Renal pelvis (tissue), 12 donors: ENCODE results near the gene ATP2A3. TPM values are rescaled to one million over a fixed set of nuclear protein-coding genes. Genes with fewer than 3 reads are reported as not detected.

ENCODE experiments used
- DNase-seq: peaks from one replicate; pipeline ENCODE4 v3.0.0-alpha.2; 2013
- long read RNA-seq, 16 experiments: transcript quantifications; one replicate each; lab custom pipeline, GENCODE V29; 2026
- polyA plus RNA-seq, 3 donors: library from polyadenylated mRNA; unstranded; fragments of 120-200 nt; gene quantifications; one replicate each; pipeline ENCODE4 v1.2.1, GENCODE V29; 2013; ENCODE audit not compliant: insufficient read length in 3 of 3

The ATP2A3 gene
- 1 to 10 TPM; 5.4 to 7.2 (median 6.0) TPM for polyA plus RNA-seq
- long read RNA-seq, donor 1, result 0 reads
- long read RNA-seq, donor 2, result 0 reads
- long read RNA-seq, donor 3, result 0 reads
- long read RNA-seq, donor 4, result 0 reads
- long read RNA-seq, donor 5, result 0 reads
- long read RNA-seq, donor 6, result 0 reads
- long read RNA-seq, donor 7, result 0 reads
- long read RNA-seq, donor 8, result 0 reads
- long read RNA-seq, donor 9, result 0 reads
- long read RNA-seq, donor 10, result 0 reads
- long read RNA-seq, donor 11, result 0 reads
- long read RNA-seq, donor 12, partial matches to known transcripts, result 0 of 1 reads
- long read RNA-seq, donor 12, other reads (novel, unspliced or antisense), result 0 of 1 reads
- long read RNA-seq, donor 13, full-length matches to known transcripts, result 1 of 1 reads
- long read RNA-seq, donor 13, partial matches to known transcripts, result 0 of 1 reads
- long read RNA-seq, donor 13, other reads (novel, unspliced or antisense), result 0 of 1 reads
- long read RNA-seq, donor 14, result 0 reads
- long read RNA-seq, donor 15, result 0 reads
- long read RNA-seq, donor 16, partial matches to known transcripts, result 0 of 1 reads
- long read RNA-seq, donor 16, other reads (novel, unspliced or antisense), result 0 of 1 reads

DNA sequence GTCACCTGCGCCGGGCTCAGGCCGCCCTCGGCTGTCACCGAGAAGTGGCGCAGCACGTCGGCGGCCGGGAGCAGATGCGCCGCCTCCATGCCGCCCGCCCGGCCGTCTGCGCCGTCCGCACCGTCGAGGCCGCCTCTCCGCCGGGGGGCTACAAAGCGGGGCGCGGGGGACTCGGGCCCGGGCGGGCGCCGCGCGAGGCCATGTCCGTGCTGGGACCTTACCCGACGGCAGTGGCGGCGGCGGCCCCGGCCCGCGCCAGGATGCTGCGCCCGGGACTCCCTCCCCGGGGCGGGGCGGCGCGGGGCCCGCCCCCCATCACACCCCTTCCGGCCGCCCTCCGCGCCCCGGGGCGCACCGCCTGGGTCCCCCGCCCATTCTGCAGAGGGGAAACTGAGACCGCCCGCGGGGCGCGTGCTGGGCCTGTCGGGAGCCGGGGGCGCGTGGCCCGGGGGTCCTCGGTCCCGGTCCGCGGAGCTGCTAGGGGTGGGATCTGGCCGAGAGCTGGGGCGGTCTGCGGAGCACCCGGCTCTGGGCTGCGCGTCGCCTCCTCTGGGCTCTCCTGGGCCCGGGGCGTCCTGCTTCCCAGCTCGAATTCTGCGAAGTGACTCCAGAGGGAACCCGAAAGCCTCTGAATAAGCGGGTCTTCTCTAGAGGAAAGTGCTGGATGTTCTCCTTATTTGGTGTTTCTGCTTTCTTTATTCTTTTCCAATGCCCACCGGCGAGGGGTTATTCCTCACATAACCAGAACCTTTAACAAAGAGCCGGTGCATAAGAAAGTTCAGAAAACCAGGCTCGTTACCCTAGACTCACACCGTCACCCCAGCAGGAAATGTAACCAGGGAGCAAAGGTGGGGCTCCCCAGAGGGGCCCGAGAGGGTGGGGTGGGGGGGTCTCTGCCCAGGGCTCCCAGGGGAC, at the start of gene ATP2A3:
Gene ATP2A3, minus strand, starts transcription at position 235 of the 915 bp plus-strand sequence. Its CDS starts 146 bp downstream, at position 89.
- DNase-seq, result no peak

DNA sequence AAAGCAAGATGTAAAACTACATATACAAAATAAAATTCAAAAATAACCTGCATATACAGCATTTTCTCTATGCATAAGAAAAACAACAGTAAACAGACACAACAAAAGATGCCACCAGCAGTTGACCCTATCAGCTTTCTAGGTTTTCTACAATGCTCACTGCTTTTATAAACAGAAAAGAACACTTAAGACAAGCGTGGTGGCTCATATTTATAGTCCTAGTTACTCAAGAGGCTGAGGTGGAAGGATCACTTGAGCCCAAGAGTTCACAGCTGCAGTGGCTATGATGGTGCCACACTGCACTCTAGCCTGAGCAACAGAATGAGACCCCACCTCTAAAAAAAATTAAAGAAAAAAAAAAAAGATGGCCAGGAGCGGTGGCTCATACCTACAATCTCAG, 46.5 kb upstream of the ATP2A3 start:
- DNase-seq, result no peak

DNA sequence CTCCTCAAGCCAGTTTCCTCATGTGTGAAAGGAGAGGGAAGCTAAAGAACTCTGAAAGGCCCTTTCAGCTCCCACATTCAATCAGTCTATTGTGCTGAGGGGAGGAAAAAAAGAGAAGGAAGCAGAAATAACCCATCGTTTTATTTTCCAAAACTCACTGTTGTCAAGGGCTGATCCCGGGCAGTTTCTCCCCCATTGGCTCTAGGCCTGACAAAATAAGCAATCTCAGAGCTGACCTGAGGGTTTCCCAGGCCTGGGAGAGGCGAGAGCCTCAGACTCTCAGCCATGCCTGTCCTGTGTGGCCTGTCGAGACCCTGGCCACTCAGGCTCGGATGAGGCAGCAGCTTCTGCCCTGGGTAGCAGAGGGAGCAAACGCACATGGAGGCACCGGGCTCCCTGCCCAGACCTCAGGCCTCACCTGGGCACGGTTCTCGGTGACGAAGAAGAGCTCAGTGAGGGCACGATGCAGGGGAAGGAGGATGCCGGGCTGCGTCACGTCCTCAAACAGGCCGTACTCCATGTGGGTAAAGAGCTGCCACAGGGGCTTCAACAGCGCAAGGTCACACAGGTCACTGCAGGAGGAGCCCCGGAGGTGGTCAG, 45.0 kb upstream of the ATP2A3 start:
- DNase-seq, result no peak

DNA sequence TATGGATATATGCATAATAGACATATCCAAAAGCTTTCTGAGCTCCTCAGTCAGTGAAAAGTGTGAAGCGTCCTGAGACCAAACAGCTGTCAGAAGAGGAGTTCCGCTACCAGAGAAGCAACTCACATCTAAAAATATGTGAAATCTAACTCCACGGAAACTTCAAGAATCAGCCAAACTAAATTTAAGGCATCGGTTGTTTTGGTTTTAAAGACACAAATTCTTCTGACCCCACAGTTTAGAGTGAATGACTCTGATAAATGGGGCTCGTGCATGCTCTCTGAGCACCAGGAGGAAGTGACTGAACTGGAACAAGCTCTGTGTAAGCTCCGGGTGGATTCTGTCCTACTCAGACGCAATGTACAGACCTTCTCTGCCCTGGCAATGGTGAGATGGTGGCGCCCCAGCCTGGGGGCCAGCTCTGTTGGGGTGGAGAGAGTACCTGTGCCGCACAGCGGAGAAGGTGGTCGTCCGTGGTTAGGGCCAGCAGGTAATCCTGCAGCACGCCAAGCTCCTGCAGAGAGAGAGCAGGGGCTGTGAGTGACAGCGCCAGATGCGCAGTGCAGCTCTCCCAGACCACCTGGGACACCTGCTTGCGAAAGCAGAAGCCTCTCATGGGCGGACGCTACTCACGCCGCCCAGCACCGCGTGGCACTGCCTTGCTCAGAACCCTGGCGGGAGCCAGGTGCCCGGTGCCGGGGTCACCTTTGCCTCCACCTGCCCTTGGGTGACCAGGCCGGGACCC, 44.4 kb upstream of the ATP2A3 start:
- DNase-seq, result peak; percentile 60

DNA sequence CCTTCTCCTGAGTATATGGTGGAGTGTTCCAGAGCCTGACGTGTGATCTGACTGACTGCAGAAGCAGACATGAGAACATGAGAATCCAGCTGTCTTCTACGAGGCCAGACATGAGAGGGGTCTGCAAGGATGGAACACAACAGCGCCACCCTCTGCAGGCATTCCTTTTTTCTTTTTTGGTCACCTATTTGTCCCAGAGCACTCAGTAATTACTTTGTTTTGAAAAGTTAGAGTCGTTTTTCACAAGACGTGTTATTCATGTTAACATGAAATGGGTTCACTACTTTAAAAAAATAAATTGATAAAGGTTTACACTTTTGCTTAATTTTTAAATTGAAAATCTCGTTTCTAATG, 43.8 kb upstream of the ATP2A3 start:
- DNase-seq, result no peak

DNA sequence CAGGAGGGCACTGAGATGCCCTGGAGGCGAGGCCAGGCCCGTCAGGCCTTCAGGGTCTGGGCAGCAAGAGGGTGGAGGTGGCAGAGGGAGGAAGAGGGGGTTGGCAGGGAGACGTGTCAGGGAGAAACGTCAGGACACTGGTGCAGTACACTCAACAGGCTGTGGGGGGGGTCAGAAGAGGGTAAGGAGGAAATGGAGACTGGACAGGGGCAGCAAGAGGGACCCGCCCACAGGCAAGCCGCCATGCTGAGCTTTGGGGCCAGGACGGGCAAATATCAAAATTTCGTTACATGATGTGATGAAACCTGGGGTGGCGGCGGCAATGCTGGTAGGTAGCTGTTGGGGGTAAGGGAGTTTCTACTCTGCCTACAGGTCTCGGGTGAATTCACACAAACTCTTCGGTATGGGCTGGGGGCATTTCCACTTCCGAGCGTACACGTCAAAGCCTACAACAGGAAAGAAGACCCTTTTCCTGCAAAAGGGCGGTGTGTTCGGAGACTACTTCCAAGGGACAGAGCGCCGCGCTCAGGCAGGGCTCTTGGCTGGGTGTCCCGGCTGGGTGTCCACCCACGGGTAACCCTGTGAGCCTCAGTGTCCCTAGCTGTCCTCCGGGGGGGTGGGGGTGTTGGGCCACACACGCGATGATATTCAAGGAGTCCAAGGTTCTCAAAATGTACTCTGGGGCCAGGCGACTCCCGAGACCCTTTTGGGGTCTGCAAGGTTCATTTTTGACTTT, 43.3 kb upstream of the ATP2A3 start:
- DNase-seq, result no peak

DNA sequence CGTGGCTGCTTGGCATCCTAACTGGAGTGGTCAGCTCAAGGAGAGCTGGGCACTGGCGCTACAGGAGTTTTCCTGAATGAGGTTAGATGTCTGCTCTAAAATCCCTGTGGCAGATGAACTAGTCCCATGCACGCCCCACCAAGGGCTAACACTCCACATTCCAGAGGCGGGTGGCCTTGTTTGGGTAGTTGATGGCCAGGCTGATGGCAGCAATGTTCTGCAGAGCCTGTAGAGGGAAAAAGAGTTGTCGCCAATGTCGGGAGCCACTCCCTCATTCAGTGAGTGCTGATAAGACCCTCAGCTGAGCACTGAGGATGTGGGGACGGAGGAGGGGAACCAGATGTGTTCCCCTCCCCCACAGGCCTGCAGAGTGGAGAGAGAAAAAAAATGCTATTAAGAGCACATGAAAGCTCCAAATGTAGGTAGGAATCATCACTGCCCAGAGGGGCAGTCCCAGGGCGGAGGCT, 42.5 kb upstream of the ATP2A3 start:
- no peak for DNase-seq

DNA sequence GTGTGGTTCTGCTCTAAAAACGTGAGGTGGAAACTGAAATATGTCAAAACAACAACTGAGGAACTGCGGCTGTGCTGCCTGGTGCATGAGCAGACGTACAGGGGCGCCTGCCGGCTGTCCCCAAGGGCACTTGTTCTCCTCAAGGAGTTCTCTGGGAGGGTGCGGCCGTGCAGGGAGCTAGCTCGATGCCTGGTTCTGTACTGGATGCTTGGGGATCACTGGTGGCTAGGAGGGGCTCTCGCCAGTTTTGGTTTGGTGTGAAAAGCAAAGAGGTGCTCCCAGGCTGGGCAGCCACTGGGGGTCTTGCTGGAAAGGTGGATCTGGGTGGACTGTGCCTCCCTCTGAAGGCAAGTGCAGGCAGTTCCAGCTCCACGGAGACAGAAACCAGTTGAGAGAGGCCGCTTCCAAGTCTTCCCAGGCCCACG, 41.9 kb upstream of the ATP2A3 start:
- no peak for DNase-seq

DNA sequence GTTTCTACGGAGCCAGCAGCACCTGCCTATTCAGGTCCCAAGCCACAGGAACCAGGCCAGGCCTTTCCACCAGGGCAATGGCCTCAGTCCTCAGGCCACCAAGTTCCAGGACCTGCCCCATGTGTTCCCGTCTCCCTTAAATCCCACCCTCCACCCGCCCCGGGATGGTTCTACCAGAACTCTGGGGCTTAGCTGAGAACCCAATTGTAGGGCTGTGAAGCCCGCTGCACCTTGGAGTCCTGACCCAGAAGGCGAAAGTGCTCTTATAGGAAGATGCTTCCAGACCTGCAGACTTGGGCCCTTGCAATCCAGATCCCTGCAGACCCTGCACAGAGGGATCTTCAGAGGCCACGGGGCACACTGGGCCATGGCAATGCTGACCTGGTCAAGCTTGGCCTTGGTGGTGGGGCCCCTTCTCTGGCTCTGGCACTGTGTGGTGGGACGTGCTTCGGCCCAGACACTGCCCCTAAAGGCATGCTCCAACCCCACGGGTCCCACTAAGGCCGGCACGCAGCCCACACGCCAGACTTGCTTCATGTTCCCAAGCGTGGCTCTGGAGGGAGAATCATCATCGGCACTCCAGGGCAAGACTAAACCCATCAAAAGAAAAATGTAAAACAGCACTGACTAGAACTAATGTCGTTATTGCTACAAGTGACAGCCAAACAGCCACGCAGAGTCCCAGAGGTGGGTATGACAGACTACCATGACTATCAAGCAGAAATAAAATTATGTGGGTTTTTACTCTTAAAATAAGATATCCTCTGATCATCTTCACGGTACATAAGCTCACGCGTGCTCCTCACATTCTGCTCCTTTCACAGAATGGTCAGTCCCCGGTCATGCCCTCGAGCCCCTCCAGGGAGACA, 41.3 kb upstream of the ATP2A3 start:
- DNase-seq, result no peak

DNA sequence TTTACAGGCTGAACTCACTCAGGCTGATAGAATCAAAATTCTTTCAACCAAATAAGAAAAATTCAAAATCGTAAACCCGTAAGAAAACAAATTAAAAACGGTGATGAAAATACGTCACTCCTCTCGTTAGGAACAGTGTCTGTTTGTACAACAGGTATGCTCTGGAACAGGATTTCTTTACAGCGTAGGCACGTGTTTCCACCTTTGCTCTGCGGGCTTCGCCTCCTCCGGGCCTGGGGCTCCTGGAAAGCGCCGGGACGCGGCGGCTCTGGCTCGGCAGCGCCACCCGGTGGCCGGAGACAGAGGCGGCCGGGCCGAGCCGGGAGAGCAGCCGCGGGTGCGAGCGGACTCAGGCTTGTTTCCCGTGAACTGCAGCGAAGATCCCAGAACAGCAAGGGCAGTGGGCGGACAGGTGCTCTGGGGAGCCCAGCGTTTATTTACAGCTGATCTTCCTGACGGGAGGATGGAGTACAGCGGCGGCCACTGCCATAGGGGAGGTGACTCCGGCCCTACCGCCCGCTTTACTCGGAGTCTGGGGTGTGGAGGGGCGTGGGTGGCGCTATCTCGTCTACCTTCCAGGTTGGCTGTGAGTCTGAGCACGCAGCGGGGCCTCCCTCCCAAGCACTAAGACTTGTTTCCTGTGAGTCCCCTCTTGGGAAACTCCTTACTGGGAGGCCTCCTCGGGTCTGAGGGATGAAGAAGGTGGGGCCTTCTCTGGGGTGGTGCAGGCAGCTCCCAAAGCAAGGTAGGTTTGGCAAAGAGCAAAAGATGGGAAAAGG, 40.5 kb upstream of the ATP2A3 start:
- DNase-seq, result peak; percentile 58

DNA sequence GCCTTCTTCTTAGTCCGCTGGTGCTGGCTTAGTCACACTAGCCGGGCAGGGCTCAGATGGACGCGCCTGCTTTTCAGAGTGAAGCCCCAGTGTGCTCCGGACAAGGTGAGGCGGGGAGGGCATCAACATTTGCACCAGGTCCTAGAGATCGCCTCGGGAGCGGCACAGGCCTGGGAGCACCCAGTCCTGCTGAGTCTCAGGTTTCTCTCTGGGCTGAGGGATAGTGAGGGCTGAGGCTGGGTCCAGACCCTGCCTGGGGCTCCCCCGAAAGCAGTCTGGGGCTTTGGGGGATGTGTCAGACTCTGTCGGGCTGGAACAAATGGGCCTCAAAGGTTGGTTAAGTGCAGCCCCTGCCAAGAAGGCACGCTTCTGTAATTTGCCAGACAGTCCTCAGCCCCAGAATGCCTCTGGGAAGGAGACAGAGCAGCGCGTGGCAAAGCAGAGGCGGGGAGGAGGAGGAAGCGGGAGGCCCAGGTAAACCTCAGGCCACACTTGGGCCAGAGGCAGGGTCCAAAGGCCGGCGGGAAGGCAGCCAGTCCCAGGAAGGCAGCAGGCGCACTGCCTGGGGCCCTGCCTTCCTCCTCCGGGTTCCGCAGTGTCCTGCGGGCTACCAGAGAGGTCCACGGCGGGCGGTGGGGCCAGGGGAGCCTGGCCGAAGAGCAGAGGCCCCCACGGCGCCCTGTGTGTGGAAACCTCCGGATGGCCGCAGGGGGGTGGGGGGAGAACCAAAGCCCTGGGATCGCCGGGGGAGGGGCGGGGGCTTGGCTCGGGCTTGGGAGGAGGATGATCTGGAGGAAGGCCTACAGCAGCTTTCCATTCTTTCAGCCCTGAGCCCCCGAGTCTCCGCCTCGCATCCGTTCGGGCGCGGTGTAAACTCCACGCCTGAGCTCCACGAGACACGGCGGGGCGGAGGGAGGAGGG, 39.5 kb upstream of the ATP2A3 start:
- no peak for DNase-seq

DNA sequence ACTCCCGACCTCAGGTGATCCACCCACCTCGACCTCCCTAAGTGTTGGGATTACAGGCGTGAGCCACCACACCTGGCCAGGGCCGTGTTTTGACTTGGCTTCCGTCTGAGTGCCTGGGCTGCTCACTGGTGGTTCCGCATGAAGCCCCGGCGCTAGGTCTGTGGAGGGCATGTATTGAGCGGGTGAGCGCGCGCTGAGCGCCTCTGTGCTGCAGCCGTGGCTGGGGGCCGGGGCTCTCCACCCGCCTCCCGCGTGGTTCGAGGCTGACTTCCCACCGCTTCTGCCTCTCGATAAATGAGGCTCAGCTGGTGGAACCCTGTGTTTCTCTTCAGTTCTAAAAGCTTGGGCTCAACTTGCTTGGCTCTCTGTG, 38.9 kb upstream of the ATP2A3 start:
- no peak for DNase-seq

DNA sequence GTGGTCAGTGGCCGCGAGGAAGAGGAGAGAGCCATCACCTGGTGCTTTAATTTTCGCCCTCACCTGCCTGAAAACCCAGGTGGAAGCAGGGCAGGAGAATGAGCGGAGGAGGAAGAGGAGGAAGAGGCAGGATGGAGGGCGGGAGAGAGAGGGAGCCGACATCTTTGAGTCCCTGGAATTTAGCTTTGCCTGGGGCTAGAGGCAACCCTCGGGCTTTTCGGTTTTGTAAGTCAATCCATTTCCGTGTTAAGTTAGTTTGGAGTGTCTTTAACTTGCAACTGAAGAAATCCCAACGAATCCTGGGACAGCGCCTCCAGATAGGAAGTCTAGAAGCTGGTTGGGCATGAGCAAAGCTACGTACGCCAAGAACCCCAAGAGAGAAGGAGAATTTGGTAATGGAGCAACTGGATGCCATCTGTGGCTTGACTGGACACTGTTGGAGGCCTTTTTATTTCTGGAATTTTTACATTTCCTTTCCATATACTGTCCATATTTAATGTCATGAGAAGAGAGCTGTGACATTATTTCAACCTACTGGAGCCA, 36.9 kb upstream of the ATP2A3 start:
- no peak for DNase-seq

DNA sequence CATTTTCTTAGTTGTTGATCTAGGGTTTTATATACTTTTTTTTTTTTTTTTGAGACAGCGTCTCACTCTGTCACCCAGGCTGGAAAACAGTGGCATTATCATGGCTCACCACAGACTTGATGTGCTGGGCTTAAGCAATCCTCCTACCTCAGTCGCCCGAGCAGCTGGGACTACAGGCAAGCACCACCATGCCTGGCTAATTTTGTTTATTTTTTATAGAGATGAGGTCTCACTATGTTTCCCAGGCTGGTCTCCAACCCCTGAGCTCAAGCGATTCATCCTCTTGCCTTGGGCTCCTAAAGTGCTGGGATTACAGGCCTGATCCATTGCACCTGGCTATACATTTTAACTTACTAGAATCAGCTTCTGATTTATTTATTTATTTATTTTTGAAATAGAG, 34.2 kb upstream of the ATP2A3 start:
- DNase-seq, result no peak

DNA sequence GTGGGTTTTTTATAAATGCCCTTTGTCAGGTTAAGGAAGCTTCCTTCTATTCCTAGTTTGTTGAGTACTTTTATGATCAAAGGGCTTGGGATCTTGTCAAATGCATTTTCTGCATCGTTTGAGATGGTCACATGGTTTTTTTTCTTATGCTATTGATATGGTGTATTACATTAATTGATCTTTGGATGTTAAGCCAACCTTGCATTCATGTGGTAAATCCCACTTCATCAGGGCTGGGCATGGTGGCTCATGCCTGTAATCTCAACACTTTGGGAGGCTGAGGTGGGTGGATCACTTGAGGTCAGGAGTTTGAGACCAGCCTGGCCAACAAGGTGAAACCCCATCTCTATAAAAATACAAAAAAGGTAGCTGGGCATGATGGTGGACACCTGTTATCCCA, 30.8 kb upstream of the ATP2A3 start:
- no peak for DNase-seq

DNA sequence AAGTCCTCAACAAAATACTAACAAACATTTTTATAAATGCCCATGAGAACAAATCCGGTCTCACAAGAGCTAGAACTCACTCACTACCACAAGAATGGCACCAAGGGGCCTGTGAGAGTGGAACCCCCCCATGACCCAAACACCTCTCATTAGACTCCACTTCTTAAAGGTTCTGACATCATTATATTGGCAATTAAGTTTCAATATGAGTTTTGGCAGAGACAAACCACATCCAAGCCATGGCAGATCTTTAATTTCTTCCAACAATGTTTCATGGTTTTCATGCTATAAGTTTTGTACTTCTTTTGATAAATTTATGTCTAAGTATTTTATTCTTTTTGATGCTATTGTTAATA, 30.0 kb upstream of the ATP2A3 start:
- no peak for DNase-seq

DNA sequence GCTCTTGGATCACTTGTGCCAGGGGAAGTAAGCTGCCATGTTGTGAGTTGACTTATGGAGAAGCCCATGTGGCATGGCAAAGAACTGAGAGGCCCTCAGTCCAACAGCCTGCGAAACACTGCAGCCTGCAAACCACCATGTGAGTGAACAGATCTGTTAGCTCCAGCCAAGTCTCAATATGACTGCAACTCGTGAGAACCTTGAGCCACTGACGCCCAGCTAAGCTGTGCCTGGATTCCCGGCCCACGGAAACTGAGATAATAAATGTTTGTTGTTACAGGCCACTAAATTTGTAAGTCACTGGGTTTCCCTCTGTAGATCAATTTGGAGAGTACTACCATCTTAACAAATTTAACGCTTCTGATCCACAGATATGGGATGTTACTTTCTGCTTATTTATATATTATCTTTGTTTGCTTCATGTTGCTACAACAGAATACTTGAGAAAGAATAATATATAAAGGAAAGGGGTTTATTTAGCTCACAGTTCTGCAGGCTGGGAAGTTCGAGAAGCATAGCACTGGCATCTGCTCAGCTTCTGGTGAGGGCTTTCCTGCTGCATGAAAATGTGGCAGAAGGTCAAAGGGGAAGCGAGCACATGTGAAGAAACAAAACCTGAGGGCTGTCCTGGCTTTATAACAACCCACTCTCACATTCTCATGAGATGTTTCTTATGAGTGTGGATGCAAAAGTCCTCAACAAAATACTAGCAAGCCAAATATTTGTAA, 29.4 kb upstream of the ATP2A3 start:
- no peak for DNase-seq
